Activated effector memory CD4-positive, alpha-beta T cell treated with Interleukin-2 at 50 U/mL for 16 hours (primary cell): Measurements from ENCODE around the gene NRROS.

ENCODE experiments used
- DNase-seq: peaks from one replicate; pipeline ENCODE4 v3.0.0-alpha.2; 2020

The NRROS gene

DNA sequence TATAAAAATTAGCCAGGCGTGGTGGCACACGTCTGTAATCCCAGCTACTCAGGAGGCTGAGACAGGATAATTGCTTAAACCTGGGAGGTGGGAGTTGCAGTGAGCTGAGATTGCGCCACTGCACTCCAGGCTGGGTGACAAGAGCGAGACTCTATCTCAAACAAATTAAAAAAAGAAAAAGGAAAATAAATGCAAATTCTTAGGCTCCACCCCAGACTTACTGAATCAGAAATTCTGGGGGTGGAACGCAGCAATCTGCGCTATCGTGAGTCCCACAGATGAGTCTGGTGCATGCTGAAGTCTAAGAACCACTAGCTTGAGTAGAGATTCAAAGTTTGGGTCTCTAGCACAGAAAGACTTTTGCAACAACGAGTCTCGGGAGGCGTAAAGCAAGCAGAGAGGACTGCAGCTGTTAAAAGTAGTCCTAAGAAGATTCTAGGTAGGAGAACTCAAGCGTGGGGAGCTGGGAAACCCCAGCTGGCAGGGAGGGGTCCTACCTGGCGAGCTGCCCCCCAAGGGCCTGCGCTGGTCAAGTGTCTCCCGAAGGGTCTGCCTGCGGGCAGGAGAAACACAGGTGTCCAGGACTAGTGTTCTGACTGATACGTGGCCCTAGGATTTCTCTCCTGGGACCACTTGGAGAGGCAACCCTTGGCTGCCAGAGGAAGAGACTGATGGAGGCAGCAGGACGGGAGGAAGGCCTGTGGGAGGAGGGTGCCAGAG lies 50.6 kb downstream of the NRROS start:
- DNase-seq: no peak

DNA sequence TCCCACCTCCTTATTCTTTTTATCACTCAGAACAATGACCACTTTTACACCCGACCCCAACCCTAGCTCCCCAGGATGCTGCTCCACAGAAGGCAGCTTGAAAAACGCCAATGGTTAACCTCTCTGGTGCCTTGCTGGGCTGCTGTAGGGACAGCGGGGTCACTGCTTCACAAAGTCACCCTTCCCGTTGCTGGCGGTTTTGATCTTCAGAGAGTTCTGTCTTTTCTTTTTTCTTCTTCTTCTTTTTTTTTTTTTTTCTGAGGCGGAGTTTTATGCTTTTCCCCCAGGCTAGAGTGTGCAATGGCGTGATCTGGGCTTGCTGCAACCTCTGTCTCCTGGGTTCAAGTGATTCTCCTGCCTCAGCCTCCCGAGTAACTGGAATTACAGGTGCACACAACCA lies 51.9 kb downstream of the NRROS start:
- DNase-seq: no peak

DNA sequence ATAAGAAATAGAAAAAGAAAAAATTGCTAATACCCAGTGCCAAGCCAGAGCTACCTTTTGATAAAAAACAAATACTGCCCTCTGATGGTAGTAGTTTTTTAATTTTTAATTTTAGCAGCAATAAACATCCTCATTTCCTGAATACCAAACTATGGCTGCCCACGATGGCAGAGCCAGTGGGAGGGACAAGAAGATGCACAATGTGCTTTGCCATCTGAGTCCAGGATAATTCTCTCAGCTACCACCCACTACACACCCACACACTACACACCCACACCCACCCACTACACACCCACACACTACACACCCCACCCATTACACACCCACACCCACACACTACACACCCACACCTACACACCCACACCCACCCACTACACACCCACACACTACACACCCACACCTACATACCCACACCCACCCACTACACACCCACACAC lies 54.7 kb downstream of the NRROS start:
- DNase-seq: no peak

DNA sequence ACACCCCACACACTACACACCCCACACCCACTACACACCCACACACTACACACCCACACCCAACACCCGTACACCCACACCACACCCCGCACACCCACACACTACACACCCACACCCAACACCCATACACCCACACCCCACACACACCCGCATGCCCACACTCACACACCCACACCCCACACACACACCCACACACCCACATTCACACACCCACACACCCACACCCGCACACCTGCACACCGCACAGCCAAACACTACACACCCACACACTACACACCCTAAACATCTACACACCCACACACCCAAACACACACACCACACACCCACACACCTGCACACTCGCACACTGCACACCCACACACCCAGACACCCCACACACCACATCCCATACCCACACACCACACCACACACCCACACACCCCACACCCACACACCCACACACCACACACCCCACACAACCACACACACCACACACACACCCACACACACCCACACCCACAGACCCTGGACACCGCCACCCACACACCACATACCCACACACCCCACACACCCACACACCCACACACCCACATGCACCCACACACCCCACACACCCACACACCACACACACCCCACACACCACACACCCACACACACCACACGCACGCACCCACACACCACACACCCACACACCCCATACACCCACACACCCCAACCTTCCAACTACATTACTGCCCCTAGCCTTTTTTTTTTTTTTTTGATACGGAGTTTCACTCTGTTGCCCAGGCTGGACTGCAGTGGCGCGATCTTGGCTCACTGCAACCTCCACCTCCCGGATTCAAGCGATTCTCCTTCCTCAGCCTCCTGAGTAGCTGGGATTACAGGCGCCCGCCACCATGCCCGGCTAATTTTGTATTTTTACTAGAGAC lies 55.7 kb downstream of the NRROS start:
- no peak for DNase-seq

DNA sequence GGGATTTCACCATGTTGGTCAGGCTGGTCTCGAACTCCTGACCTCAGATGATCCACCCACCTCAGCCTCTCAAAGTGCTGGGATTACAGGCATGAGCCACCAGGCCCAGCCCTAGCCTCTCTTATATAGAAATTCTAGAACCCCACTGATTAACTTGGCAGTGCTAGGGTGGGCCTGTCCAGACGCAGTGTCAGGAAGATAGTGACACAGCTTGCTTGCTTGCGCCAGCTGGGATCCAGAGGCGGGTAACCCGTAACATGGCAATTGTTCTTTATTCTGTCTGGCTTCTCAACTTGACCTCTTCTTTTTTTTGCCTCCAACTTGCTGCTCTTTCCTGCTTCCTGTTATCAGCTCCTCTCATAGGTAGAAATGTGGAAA lies 56.3 kb downstream of the NRROS start:
- no peak for DNase-seq

DNA sequence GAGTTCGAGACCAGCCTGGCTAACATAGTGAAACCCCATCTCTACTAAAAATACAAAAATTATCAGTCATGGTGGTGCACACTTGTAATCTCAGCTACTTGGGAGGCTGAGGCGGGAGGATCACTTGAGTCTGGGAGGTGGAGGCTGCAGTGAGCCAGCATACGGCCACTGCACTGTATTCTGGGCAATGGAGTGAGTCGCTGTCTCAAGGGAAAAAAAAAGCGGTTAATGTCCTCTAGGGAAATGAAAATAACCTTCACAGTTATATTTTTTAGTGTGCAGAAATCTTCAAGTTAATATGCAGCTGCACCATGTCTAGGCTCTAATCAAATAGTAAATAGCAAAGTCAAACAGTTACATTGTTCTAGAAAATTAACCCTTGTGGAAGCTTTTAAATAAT lies 57.8 kb downstream of the NRROS start:
- no peak for DNase-seq

DNA sequence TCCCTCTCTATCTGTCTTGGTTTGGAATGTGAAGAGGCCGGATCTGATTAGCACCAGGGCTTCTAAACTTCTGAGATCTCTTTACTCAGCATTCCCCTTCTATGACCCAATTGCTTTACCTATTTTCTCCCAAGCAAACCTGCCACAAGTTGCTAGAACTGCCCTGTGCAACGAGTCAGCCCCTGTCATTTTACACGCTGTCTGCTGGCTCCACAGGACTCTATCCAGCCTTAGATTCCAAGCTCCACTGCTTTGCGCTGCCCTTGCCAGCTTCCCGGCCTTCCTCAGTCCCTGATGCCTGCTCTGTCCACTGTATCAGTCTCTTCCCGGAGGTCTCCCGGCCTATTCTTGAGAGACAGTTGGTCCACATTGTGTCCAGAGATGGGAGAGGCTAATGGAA lies 60.3 kb downstream of the NRROS start:
- DNase-seq: no peak

DNA sequence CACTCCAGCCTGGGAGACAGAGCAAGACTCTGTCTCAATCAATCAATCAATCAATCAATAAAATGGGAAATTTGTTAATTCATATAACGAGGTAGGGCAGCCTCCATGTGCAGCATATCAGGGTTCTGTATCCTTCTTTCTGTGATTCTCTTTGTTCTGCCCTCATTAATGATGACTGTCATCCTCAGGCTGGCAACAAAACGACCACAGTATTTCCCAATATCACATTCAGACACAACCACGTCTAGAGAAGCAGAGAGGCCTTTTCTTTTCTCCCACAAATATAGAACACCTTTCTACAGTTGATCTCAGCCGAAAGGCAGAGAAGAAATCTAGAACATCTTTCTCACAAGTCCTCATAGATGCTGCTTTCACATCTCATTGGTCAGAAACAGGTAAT lies 61.3 kb downstream of the NRROS start:
- DNase-seq: no peak

DNA sequence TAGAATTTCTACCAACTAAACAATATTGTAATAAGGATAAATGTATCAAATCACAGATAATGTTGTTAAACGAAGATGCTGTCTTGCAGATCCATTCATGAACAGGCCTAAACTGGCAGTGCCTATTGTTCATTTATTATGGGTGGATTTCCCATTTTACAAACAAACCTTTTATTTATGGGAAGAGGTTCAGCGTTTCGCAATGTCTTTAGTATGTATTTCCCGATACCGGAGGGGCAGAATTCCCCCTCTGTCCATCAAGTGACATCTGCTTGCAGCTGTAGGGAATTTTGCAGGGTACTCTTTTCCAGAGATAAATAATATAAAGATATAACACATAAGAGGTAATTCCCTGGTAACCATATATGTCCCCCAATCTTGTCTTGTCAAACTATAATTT lies 66.8 kb downstream of the NRROS start:
- no peak for DNase-seq

DNA sequence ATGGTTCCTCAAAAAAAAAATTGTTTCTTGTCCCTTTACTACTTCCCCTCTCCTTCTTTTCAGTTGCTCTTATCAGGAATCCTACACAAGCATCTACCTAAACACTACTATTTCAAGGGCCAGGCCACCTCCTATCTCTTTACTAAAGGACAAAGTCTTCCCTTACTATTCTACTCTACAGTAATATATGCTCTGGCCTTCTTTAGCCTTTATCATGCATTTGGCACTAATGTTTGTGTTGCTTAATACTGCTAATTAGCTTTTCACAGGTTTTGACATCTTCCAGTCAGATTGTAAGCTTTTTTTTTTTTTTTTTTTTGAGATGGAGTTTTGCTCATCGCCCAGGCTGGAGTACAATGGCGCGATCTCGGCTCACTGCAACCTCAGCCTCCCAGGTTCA lies 67.2 kb downstream of the NRROS start:
- no peak for DNase-seq

DNA sequence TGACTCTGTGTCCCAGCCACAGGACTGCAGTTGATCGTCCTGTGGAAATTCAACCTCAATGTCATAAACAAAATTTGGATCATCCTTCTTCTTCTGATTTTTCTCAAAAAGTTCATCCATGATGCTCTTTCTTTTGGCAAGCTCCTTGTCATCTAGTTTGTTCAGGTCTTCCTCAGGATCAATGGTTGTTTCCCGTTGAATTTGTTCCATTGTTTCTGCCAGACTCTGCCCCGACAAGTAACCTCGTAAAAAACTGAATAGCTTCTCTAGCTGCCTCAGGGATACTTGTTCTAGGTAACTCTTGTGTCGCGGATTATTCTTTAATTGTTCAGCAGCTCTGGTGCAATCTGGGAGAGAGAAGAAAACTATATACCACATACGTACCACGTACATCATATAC lies 68.1 kb downstream of the NRROS start:
- no peak for DNase-seq

DNA sequence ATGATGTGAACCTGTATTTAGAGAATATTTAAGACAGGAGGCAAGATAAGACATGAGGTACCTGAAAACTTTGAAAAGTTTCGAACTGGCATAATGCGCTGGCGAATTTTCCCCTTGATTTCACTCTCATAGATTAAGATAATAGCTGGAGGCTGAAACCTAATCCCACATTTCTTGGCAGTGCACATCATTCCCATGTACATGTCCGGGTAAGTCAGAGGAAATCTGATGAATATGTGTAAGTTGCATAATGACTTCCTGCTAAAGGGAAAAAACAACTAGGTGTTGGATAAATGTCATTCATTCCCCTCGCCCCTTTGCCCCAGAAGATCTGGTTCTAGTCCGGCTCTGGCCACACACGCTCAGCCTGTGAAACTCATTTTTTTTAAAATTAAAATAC lies 69.0 kb downstream of the NRROS start:
- no peak for DNase-seq
